ENCODE results near the gene BICD1. TPM values are rescaled to one million over a fixed set of nuclear protein-coding genes. Genes with fewer than 3 reads are reported as not detected.

The BICD1 gene
- total RNA-seq, 1 donor from 2014 or later = 7.7 TPM

- no peak for DNase-seq (ENCODE audit: low read depth)
- no peak for TF ChIP-seq CTCF (conservative IDR thresholded peaks at IDR 0.05; ENCODE audit: low read depth, low read length)
- peak overlapping the region; percentile 99 for H3K4me3 ChIP-seq (ENCODE audit: low read depth, low read length)
Measured at GRCh38 chr12:32400866-32401265, 294.2 kb downstream of the BICD1 start.

- H3K4me3 ChIP-seq (ENCODE audit: low read depth, low read length) = no peak overlapping the region
- no peak for TF ChIP-seq CTCF (conservative IDR thresholded peaks at IDR 0.05; ENCODE audit: low read depth, low read length)
- DNase-seq (ENCODE audit: low read depth) = no peak
Measured at GRCh38 chr12:32402170-32402569, 295.5 kb downstream of the BICD1 start.

- H3K4me3 ChIP-seq (ENCODE audit: low read depth, low read length) = no peak overlapping the region
- no peak for DNase-seq (ENCODE audit: low read depth)
- TF ChIP-seq CTCF (conservative IDR thresholded peaks at IDR 0.05; ENCODE audit: low read depth, low read length) = no peak
Measured at GRCh38 chr12:32402946-32403345, 296.3 kb downstream of the BICD1 start.

- no peak for DNase-seq (ENCODE audit: low read depth)
- H3K4me3 ChIP-seq (ENCODE audit: low read depth, low read length) = no peak overlapping the region
- no peak for TF ChIP-seq CTCF (conservative IDR thresholded peaks at IDR 0.05; ENCODE audit: low read depth, low read length)
Measured at GRCh38 chr12:32407795-32408194, 301.1 kb downstream of the BICD1 start.

- no peak for DNase-seq (ENCODE audit: low read depth)
- H3K4me3 ChIP-seq (ENCODE audit: low read depth, low read length) = no peak overlapping the region
- no peak for TF ChIP-seq CTCF (conservative IDR thresholded peaks at IDR 0.05; ENCODE audit: low read depth, low read length)
Measured at GRCh38 chr12:32413412-32413811, 306.8 kb downstream of the BICD1 start.

GRCh38 chr12:32418221-32418620, 311.6 kb downstream of the BICD1 start:
- no peak overlapping the region for H3K4me3 ChIP-seq (ENCODE audit: low read depth, low read length)
- no peak for DNase-seq (ENCODE audit: low read depth)
- TF ChIP-seq CTCF (conservative IDR thresholded peaks at IDR 0.05; ENCODE audit: low read depth, low read length) = no peak

- TF ChIP-seq CTCF (conservative IDR thresholded peaks at IDR 0.05; ENCODE audit: low read depth, low read length) = no peak
- H3K4me3 ChIP-seq (ENCODE audit: low read depth, low read length) = no peak overlapping the region
- no peak for DNase-seq (ENCODE audit: low read depth)
Measured at GRCh38 chr12:32418903-32419519, 312.4 kb downstream of the BICD1 start.

All from epithelial cell of proximal tubule (primary cell).